CD4-positive, alpha-beta T cell treated with Interleukin-17A for 1 hour (primary cell): ENCODE results near the gene HTRA2.
"Not testable (repeated sequence)": the region's sequence is repeated elsewhere in the genome, so short reads cannot be mapped to it uniquely, and the experiment has no call there.

Experiments used
- DNase-seq: peaks from one replicate; pipeline ENCODE4 v3.0.0-alpha.2; 2020

HTRA2 gene

DNA sequence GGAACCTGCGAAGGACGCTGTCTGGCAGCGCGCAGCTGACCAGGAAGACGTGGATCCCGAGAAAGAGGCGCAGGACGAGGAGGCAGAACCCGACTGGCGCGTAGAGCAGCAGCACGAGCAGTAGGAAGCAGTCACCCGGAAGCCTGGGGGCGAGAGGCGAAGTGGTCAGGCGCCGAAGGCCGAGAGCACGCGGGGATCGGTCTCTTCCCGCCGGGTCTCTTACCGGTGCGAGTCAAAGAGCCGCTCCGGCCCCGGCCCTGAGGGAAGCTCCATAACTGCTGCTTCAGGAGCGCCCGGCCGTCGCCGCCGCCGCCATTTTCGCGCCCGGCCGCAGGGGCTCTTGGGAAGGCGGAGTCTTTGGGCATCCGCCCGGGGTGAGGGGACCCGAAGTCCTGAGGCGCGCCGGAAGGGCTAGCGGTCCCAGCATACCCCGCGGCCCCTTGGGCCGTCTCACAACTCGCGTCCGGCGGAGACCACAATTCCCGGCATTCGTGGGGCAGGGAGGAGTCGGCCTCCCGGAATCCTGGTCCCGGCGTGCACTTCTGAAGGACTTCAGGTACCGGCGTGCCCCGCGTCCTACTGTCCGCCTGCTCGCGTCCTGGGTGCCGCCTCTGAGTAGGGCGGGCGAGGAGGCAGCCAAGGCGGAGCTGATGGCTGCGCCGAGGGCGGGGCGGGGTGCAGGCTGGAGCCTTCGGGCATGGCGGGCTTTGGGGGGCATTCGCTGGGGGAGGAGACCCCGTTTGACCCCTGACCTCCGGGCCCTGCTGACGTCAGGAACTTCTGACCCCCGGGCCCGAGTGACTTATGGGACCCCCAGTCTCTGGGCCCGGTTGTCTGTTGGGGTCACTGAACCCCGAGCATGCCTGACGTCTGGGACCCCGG is at the start of gene HTRA2, which contains the start of gene AUP1:
Gene HTRA2, plus strand, starts transcription at position 577 of the 882 bp plus-strand sequence. Its CDS starts 74 bp downstream, at position 651.
Gene AUP1, minus strand, starts transcription at position 350 of the 882 bp plus-strand sequence. Its CDS starts 77 bp downstream, at position 273.
- peak; percentile 91 for DNase-seq

DNA sequence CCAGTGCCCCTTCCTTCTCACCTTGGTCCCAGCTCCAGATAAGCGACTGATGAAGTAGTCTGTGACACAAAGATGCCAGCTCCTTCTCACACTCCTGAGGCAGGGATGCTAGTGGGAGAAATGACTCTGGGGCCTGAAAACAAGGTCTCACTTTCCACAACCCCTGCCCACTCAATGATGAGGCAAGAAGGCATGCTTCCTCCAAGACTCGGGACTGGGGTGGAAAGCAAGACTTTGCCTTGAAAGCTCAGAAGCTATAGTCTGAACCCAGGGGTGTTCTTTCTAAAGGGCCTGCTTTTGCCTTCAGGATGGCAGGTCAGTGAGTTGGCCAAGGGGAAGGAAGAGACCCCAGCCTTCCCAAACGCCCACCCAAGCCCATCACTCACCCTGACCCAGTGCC is 48.3 kb upstream of the HTRA2 start:
- DNase-seq: no peak

DNA sequence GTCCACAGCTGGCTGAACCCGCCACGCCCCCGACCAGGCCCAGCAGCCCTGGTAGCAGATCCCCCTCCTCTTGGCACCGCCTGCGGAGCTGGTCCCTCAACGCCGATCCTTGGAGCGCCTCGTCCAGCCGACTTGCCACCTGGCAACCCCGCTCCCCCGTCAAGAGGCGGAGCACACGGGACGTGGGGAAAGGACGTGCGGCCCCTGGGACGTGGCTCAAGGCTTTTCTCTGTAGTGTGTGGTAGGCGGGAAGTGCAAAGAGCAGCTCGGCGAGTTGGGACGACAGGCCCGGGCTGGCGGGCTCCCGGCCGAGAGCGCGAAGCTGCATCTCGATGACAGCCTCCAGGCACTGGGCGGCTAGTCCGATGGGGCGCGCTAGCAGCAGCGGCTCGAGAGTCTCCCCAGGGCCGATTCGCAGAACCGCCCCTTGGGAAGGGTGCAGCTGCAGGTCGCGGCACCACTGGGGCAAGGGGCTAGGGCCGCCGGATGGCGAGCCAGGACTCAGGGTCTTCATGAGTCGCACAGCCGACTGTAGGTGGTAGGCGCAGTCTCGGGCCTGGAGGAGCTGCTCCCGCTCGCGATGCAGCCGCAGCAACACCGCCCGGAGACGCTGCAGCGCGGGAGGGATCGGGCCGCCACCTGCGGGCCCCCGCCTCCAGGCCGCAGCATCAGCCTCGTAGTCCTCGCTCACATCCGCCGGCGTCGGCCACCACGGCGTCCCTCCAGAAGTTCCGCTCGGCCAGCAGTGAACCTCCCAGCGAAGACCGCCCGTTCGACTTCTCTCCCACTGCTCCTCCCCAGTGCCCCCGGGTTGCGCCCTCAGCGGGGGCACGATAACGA is 47.6 kb upstream of the HTRA2 start:
- peak; percentile 70 for DNase-seq

DNA sequence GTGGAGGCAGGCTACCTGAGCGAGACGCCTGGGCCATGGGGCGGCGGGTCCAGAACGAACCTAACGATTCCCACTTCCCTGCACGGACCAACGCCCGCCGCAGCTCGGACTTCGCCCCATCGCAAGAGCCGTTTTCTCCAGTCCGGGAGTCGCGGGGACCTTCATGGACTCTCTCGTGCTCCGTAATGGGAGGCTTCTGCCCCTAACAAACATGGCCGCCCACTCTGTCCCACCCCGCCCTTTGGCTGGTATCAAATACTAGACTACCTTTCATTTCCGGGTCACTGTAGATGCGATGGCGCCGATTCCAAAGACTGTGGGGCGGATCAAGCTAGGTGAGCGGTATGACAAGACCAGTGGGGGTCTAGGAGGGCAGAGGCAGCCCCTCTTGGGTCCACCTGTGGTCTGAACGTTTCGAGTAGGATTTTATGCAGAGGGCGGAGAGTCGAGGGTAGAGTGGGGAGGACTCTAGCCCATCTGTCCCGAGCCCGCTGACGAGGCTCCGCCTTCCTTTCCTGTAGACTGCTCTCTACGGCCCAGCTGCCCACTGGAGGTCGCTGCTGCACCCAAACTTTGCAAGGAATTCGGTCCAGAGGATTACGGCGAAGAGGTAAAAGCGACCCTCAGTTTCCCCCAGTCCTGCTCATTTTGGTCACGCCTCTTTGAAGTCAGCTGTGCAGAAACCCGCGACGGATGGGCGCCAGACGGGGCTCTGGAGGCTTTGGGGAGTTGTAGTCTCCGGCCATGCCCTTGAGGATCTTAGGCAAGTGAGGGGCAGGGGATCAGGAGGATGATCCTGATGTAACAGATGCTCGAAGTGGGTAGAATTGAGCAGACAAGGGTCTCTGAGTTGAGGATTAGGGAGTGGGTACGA is 46.7 kb upstream of the HTRA2 start, which contains the start of the genes CCDC142 and TTC31:
Gene CCDC142, minus strand, starts transcription at position 198 of the 874 bp plus-strand sequence. Its CDS starts 161 bp downstream, at position 37.
Gene TTC31, plus strand, starts transcription at position 281 of the 874 bp plus-strand sequence. Its CDS starts 15 bp downstream, at position 296.
- peak; percentile 96 for DNase-seq

DNA sequence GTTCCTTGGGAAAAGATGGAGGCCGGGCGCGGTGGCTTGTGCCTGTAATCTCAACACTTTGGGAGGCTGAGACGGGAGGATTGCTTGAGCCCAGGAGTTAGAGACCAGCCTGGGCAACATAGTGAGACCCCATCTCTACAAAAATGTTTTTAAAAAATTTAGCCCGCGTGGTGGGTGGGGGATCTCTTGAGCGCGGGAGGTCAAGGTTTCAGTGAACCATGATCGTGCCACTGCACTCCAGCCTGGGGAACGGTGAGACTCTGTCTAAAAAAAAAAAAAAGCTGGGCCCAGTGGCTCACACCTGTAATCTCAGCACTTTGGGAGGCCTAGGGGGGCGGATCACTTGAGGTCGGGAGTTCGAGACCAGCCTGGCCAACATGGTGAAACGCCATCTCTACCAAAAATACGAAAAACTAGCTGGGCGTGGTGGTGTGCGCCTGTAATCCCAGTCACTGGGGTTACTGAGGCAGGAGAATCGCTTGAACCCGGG is 46.0 kb upstream of the HTRA2 start:
- not testable (repeated sequence) for DNase-seq

DNA sequence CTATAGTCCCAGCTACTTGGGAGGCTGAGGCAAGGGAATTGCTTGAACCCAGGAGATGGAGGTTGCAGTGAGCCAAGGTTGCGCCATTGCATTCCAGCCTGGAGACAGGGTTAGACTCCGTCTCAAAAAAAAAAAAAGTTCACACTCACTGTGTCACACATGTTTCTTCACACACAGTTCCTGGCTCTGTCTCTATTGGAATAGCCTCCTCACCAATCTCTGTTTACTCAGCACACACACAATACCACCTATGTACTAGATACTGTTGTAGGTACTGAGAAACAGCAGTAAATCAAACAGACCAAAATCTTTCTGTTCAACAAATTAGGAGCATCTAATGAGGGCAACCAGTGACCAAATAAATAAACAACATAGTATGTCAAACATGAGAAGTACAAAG is 43.6 kb upstream of the HTRA2 start:
- no peak for DNase-seq

DNA sequence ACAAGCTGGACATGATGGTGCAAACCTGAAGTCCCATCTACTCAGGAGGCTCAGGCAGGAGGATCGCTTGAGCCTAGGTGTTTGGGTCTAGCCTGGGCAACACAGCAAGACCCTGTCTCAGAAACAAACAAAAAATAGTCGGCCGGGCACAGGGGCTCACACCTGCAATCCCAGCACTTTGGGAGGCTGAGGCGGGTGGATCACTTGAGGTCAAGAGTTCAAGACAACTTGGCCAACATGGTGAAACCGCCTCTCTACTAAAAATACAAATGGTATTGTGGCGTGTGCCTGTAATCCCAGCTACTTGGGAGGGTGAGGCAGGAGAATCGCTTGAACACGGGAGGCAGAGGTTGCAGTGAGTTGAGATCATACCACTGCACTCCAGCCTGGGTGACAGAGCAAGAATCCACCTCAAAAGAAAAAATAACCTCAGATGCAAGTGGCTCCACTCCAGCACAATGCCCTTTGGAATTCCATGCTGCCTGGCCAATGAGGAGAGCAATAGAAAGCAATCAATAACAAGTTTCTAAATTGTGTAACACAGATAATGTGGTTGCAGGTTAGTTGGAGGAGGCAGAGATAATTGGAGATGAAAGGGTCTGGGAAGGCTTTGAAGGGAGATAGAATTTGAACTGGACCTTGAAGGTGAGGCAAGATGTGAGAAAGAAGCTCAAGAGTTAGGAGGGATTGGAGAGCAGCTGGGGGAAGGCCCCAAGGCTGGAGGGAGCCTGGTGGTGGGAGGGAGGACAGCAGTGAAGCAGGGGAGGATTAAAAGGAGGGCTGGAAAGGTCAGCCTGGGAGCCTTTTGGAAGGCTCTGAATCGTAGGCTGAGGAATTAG is 40.9 kb upstream of the HTRA2 start:
- no peak for DNase-seq

DNA sequence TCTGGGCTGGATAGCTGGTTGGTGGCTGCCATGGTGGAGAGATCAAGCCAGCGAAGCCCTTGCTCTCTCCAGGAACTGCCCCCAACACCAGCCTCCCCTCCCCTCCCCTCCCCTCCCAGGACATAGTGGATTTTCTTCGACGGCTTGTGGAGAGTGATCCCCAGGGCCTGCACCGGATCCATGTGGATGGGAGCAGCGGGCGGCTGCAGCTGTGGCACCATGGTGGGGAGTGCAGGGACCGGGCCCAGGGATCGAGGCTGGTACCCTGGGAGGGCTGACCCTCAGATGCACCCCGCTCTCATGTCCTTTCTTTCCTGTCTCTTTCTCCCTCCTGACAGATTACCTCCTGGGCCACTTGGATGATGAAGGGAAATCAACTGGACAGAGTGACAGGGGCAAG is 39.8 kb upstream of the HTRA2 start:
- DNase-seq: no peak

DNA sequence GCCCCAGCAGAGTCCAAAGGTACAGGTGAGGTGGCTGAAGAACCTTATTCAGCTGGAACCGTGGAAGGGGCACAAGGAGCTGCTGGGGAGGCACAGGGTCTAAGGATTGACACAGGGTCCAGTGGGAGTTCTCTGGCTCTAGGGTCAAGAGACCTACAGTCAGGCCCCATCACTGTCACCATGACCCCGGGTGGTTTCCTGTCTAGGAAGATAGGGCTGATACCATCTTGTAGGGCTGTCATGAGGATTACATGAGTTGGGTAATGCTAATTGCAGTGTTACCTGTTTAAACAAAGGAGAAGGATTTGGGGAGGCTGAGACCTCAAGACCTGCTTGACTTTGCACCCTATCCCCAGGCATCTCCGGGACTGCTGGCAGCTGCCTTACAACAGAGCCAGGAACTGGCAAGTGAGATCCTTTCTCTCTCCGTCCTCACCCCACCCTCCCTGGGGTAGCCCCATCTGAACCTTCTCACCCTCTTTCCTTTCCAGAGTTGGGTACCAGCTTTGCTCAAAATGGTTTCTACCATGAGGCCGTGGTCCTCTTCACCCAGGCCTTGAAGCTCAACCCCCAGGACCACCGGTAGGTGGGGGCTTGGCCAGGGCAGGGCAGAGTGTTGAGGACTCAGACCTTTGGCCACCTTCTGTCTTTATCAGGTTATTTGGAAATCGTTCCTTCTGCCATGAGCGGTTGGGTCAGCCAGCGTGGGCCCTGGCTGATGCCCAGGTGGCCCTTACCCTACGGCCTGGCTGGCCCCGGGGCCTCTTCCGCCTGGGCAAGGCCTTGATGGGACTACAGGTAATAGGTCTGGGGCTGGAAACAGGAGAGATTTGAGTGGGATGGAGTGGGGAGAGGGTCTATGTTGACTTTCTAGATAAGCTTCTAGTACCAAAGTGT is 37.8 kb upstream of the HTRA2 start:
- DNase-seq: no peak

DNA sequence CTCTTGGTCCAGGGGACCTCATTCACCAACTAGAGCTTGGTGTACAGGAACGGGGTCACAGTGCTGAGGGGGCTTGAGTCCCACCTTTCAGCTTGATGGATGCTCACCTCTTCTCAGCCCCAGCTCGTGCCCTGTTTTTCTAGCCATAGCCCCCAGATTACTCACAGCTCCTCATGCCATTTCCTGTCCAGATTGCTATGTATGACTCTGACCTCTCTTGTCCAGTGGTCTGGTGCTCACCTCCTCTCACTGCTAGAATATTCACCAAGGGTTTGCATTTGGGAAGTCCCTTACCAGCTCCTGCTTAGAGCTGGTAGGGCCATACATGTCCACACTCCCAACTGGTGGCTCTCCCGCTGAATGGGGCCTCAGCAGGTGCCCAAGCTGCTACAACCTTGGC is 36.2 kb upstream of the HTRA2 start:
- no peak for DNase-seq

DNA sequence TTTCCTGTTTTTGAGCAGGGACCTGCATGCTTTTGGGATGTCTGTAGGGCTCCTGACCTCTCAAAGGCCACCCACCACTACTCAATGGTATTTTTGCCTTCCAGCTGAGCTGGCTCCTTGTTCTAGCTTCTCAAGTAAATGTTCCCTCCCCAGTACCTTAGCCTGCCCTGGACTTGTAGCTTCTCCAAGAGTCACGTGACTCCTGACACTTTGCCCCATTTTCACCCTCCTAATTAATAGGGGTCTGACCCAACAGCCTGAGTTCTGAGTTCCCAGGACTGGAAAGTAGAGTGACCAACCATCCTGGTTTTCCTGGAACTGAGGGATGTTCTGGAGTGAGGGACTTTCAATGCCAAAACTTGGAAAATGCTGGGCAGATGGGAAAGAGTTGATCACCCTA is 34.3 kb upstream of the HTRA2 start:
- no peak for DNase-seq

DNA sequence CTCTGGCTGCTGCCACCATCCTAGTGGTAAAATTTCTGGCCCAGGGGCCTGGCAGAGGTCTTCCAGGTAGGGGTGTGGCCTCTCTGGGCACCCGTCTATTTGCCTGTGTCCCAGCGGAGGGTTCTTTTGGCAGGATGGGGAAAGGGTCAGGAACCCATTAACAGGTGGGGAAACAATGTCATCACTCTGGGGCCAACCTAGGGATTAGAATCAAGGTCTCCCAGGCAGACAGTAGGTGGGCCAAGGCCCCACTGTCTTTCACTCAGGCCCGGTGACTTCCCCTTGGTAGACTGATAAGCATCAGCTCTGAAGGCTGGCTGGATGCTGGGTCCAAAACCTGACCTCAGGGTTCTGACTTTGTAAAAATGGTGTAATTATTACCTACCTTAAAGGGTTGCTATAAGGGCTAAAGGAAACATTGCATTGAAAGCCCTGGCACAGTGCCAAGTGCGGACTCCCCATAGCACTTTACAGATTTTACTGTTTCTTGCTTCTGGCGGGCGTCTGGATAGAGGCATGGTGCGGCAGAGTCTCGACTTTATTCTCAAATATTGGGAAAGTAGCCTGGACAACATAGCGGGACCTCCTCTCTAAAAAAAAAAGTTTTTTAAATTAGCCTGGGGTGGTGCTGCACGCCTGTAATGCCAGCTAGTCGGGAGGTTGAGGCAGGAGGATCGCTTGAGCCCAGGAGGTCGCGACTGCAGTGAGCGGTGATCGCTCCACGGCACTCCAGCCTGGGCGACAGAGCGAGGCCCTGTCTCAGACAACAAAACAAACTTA is 32.5 kb upstream of the HTRA2 start:
- no peak for DNase-seq

DNA sequence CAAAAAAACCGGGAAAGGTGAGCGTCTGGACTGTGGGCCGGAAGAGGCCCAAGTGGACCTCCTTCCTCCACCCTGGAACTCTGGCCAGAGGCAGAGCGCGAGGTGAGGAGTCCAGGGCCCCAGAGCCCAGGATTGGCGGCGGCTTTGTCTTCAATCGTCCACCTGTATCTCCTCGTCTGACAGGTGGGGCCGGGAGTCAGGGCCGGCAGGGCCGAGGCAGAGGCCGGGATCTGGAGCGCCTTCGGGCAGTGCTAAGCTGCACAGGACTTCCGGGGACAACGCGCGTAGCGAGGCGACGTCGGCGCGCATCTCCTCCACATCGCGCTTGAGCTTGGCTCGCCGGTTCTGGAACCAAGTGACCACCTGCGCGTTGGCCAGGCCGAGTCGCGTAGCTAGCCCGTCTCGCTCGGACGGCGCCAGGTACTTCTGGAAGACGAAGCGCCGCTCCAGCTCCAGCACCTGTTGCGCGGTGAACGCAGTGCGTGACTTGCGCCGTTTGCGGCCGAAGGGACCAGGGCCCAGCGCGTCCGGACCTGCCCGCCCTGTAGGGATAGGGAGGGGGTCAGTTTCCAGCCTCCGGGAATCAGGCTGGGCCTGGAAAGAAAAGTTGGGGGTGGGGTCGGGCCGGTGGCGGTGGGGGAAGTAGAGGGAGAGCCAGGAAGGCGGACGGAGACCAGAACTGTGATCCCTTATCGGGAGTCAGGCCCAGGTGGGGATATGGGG is 31.8 kb upstream of the HTRA2 start:
- DNase-seq: peak; percentile 22

DNA sequence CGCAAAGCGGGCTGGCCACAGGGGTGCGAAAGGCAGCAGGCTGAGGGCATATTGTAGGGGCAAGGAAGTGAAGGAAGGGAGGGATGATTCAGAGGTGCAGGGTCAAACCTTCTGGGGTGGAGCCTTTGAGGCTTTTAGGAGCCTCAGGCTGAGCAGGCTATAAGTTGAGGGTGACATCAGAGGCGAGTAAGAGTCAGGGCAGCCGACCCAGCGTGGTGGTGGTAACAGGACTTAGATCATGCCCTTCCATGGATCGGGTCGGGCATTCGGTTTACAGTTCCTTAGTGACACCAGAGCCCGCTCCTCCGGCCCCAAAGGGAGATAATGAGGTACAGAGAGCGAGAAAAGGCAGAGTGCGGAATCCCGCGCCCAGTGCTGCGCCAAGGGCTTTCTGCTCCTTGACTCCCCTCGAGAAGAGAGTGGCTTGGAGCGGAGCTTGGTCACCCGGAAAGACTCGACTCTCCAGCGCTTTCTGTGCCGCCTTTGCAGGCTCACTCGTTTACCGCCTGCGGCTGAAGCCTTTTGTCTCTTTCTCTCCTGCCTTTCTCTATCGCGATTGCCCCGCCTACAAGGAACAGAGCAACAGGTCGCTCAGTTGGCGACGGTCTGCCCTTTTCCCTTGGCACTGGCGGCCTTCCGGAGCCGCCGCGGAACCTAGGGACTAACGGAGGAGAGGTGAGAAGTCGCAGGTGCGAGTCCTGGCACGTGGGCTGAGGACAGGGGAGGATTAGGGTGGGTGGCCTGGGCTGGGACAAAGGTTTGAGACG is 31.1 kb upstream of the HTRA2 start:
- no peak for DNase-seq

DNA sequence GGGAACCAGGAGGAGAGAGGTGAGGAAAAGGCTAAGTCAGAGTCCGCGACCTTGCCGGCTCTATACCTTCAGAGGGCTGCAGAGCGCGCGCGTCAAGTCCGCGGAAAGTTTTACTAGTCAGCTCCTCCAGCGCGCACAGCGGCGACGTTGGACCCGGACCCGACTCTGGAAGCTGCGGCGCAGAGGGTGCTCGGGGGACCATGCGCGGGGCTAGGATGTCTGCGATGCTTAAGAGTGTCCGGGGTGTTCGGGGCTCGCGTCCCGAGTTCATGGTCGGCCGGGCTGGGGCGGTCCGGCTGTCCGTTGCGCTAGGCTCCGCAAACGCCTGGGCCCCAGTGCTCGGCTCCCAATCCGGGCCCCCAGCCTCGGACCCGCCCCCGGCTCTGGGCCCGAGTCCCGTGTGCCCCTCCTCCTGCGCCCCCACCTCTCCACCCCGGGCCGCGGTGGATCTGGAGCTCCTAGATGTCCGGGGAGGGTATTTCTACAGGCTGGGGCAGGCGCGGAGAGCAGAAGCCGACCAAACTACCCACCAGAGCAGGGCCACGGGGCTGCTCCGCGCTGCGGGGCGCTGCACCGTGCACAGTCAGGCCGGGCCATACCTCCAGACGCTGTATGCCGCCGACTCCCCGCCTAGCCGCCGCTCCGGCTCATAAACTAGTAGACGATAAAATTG is 30.3 kb upstream of the HTRA2 start, which contains the start of gene LBX2:
Gene LBX2, minus strand, starts transcription at position 337 of the 673 bp plus-strand sequence. Its CDS starts 66 bp downstream, at position 271.
- DNase-seq: no peak

DNA sequence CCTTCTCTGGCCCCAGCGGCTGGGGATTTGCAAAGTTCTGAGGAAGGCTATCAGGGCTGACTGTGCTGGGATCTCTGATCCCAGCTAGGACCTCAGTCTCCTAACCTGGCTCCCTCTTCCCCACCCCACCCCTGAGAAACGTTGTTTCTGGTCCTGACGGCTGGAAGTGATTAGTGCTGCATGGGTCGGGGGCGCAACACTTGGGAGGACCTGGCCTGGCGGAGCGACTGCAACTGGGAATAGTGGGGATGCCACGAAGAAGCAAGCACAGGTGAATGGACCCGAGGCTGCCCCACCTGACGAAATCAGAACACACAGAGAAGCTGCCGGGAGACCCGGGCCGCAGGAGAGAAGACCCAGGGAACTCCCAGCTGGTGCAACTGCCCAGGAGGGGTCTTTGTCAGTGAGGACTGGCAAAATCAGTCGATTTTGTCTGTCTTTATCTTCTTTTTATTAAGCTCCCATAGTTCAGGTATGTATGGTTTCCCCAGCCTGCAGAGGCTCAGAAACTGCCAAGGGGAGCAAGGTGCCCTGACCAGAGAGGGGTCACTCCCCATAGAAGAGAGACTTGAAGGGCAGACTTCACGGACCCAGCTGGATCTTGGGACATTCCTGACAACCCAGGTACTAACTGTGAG is 29.7 kb upstream of the HTRA2 start:
- no peak for DNase-seq

DNA sequence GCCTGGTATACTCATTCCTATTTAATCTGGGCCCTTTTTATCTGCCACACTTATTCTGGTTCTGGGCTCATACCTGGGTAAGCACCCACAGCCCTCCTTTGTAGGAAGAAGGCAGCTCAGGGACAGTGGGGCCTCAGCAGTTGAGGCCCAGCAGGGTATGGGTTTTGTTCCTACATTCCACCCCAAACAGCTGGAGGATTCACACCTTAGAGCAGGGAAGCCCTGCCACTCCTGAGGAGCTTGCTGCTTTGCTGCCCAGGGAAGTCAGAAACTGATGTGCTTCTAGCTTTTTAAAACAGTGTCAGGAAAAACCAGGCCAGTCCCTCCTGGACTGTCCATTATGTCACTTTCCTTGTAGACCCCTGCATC is 29.2 kb upstream of the HTRA2 start:
- DNase-seq: no peak
